Thyroid gland (tissue), 4 donors: ENCODE data around the gene PHC2.

Source experiments
- CTCF ChIP-seq, 6 experiments: fragments of 200-600 bp in 3 of 6; fragments of 450-650 bp in 3 of 6; sonication (generic) in 3 of 6; IDR thresholded peaks; one replicate each; pipeline ENCODE4 v1.5.1; 2016 to 2019; ENCODE audit warnings: antibody characterized with exemption in 6 of 6, mild to moderate bottlenecking in 2 of 6, inconsistent platforms in 1 of 6, moderate library complexity in 1 of 6
- POLR2A ChIP-seq, 2 donors: fragments of 450-650 bp; IDR thresholded peaks; one replicate each; pipeline ENCODE4 v1.6.1; 2017; ENCODE audit warnings: antibody characterized with exemption in 2 of 2, mild to moderate bottlenecking in 2 of 2, moderate library complexity in 1 of 2

DNA sequence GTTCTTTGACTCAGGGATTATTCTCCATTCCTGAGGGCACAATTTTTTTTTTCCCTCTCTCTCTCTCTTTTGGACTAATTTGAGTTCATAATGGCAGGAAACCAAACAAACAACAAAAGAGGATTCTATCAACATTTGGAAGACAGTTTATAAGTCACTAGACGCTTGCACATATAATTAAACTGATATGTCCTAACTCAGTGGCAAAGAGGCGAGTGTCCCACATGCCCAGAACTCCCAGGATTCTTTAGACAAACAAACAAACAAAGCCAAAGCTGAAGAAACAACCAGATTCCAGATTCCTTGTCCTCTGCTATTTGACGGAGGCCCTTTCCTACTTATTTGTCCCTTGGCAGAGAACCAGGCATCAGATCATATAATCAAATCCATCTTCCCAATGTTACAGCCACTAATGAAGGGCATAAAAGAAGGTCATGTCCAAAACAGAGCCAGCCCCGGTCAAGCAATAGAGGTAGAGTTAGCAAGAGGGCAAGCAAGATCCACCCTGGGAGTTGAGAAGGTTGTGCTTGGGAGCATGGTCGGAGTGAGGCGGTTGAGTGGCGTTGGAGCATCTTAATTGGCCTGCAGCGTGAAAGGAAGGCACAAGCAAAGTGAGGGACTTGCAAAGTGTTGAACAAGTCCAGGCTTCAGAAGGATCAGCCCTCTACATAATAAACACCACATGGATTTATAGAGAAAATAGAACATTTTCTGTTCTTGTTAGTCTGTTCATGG is 144.3 kb downstream of the PHC2 start:
- TF ChIP-seq POLR2A (IDR thresholded peaks at IDR 0.05) (no peak), CTCF (IDR thresholded peaks at IDR 0.05) (no peak)
